Neural progenitor cell (in vitro differentiated cells): ENCODE measurements around the gene GLIS1.

Experiments
- CTCF ChIP-seq: fragments of 200-600 bp; sonication (generic); IDR thresholded peaks from 2 replicates; pipeline ENCODE4 v1.5.1; 2017; ENCODE audit warnings: antibody characterized with exemption, mild to moderate bottlenecking
- EZH2 ChIP-seq: fragments of 200-600 bp; sonication (generic); IDR thresholded peaks from 2 replicates; pipeline ENCODE4 v1.6.1; 2017; ENCODE audit warnings: antibody characterized with exemption, mild to moderate bottlenecking, moderate library complexity
- EZH2phosphoT487 ChIP-seq: fragments of 200-600 bp; sonication (generic); IDR thresholded peaks from 2 replicates; pipeline ENCODE4 v1.6.1; 2017; ENCODE audit warnings: antibody characterized with exemption

- no peak for TF ChIP-seq CTCF
- no peak for TF ChIP-seq EZH2
- TF ChIP-seq EZH2phosphoT487, result no peak
Observed at GRCh38 chr1:53695116-53695515, 43.8 kb downstream of the GLIS1 start.
